Raji (cell line): ENCODE measurements around the gene ARHGAP19.

Source experiments
- POLR2A ChIP-seq: IDR thresholded peaks from 2 replicates; pipeline ENCODE4 v1.6.1; 2011; ENCODE audit warnings: low read depth, low read length, control low read depth; ENCODE audit not compliant: insufficient read depth

ARHGAP19 gene

GRCh38 chr10:97270523-97271154 lies 21.8 kb downstream of the ARHGAP19 start:
- no peak for TF ChIP-seq POLR2A

GRCh38 chr10:97267671-97268070 lies 24.8 kb downstream of the ARHGAP19 start:
- no peak for TF ChIP-seq POLR2A

- TF ChIP-seq POLR2A: no peak
Measured at GRCh38 chr10:97263971-97264370, 28.5 kb downstream of the ARHGAP19 start.

DNA sequence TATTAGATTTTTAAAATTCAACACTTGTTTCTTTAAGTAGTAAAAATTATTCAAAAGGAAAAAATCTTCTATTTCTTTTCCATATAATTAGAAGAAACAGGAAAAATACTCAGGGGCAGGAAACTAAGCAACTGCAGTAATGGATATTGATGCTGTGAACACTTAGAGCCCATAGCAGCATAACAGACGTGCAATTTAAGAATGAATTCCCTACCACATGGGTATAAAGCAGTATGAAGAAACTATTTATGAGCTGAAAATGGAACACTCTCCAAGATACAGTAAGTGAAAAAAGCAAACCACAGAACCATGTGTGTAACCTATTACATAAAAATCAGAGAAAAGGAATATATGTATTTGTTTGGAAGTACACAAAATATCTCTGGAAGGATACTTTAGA lies 30.8 kb downstream of the ARHGAP19 start:
- TF ChIP-seq POLR2A: no peak

GRCh38 chr10:97261183-97261582 lies 31.3 kb downstream of the ARHGAP19 start:
- TF ChIP-seq POLR2A: no peak

DNA sequence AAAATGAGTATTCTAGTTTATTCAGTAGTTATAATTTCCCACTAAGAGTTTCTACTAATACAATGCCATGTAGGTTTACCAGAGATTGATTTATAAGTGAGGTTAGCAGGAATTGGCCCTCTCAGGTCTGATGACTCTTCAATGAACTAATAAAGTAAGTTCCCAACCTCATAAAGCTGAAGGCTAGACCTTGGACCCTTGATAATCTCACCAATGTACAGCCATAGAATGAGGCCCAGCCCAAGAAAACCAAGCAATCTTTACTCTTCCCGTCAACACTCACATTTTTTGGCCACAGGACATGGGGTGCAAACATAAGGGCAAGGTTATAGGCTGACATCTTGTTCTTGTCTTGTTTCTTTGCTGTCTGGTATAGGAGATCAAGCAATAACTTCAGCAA lies 33.3 kb downstream of the ARHGAP19 start:
- TF ChIP-seq POLR2A: no peak

DNA sequence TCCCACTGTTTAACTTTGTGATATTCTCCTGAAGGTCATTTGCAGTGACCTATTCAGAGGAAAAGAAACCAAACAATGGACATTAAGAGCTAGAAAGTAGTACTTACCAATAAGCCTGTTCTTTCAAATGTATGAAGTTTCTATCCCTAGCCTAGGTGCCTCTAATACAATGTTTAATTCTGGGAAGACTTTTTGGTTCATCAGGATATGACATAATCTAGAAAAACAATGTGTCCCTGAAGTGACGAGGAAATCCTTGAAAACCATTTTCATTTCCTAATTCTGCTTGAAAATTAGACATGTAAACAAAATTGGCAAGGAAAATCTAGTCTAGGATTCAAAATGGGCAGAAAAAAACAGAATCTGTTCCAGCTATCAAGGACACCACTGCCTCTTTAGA lies 36.1 kb downstream of the ARHGAP19 start:
- TF ChIP-seq POLR2A: no peak

DNA sequence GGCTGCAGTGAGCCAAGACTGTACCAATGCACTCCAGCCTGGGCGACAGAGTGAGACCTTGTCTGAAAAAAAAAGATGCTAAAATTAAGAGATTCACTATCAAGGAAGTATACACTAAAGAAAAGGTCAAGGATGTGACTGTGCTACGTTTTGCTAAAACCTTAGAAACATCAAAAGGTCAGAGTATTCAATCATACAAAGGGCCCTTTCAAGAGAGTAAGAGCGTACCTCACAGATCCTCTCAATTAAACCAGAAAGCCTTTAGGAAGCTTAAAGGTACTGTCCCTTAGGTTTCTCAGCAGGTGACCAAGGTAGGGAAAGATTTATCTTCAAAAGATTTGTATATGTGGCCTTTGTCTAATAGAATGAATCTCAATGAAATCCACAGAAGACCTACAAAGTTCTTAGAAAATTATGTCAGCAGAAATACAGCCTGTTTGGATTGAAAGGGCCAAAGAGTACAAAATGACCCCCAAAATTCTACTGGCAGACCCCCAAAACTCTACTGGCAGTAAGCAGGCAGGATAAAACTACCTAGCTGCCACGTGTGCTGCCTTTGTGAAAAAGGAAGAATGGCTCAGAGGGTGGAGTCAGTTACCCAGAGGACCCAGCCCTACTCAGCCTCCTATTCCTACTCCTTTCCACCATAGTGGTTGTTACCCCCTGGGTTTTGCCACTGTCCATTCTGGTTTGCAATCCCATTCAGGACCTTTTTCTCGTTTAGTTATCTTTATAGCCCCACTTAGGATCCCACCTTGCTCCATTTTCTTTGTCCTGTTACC lies 36.7 kb downstream of the ARHGAP19 start:
- TF ChIP-seq POLR2A: no peak

- no peak for TF ChIP-seq POLR2A
Measured at GRCh38 chr10:97254694-97255093, 37.7 kb downstream of the ARHGAP19 start.

GRCh38 chr10:97250952-97251351 lies 41.5 kb downstream of the ARHGAP19 start:
- no peak for TF ChIP-seq POLR2A

DNA sequence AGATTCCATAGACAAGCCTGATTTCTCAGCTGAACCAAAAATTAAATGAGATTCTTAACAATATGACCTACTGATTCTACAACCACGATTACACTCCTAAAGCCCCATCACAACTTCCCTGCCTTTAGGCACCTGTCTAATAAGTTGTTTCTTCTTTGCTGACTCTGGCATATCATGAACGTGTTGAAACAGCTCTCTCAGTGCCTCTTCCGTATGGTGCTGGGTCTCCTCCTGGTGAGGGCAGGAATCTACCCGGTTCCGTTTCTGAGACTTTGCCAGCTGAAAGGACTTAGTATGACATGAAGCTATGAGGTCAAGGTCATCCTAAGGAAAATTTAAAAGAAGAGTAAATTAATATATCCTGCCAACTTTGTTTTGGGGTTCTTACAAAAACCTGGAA lies 48.6 kb downstream of the ARHGAP19 start:
- no peak for TF ChIP-seq POLR2A

DNA sequence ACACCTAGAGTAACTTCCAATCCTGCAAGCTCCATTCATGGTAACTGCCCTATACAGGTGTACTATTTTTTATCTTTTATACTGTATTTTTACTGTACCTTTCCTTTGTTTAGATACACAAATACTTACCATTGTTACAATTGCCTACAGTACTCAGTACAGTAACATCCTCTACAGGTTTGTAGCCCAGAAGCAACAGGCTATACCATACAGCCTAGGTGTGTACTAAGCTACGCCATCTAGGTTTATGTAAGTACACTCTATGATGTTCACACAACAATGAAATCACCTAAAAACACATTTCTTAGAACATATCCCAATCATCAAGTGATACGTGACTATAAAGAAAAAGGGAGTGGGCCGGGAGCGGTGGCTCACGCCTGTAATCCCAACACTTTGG lies 53.6 kb downstream of the ARHGAP19 start:
- TF ChIP-seq POLR2A: no peak

DNA sequence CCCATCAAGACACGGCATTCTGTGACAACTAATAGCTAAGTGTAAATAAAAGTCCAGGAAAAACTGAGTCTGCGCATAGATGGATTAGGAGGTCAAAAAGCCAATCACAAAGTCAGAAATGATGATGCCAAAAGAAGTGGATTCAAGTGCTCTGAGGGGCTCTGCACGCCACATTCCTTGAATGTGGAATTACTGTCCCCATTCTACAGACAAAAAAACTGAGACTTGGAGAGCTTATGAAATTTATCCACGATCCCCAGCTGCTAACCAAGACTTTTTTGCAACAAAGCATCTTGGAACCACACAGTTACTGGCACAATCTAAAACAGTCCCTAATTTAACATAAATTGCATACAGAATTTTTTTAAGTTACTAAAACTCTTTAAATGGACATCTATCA lies 57.1 kb downstream of the ARHGAP19 start:
- TF ChIP-seq POLR2A: no peak

GRCh38 chr10:97234400-97234799 lies 58.0 kb downstream of the ARHGAP19 start:
- TF ChIP-seq POLR2A: no peak

- TF ChIP-seq POLR2A: no peak
Measured at GRCh38 chr10:97230146-97230545, 62.3 kb downstream of the ARHGAP19 start.

DNA sequence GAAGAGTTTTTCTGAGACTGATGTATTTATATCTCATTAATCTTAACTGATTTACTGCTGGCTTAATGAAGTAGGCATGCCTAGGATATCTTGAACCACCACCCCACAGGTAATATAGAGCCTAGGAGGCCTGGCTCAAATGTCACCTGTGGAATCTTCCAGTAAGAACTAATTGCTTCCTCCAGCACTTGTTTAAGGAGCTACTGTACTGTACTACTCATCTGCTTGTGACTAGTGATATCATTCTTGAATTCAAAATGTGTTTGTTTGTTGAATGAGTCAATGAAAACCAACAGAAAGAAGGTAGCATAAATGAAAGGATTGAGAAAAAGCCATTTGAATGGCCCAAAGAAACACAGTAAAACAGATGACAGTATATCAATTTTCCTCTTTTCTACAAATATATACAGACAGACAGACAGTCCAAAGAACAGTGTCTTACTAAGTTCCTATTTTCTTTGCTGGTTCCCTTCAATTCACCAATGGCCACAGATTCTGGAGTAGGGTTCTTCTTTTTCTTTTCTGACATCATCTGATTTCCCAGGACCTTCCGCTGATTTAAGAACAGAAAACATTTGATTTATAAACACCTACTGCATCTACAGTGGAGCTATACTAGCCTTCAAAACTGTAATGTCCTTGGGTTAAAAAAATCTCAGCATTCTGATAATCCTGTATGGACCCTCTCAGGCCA lies 63.0 kb downstream of the ARHGAP19 start:
- no peak for TF ChIP-seq POLR2A
